ENCODE data around the gene C9orf152. TPM values are rescaled to one million over a fixed set of nuclear protein-coding genes. Genes with fewer than 3 reads are reported as not detected.

C9orf152 gene
- total RNA-seq, 1 donor from 2014 or later: not detected

- no peaks in the 10 kb centered on the region for H3K27me3 ChIP-seq (ENCODE audit: control insufficient read depth, insufficient read depth, low read length)
- no peaks in the 10 kb centered on the region for H3K36me3 ChIP-seq (ENCODE audit: control insufficient read depth, insufficient read depth, low read length)
- no peak overlapping the region for H3K4me3 ChIP-seq (ENCODE audit: low read depth, low read length)
- no peak for TF ChIP-seq CTCF (IDR thresholded peaks at IDR 0.05; ENCODE audit: insufficient read depth, low read length, poor library complexity, severe bottlenecking)
- DNase-seq (ENCODE audit: low read depth): no peak
Observed at GRCh38 chr9:110224583-110224982, 16.6 kb upstream of the C9orf152 start.

DNA sequence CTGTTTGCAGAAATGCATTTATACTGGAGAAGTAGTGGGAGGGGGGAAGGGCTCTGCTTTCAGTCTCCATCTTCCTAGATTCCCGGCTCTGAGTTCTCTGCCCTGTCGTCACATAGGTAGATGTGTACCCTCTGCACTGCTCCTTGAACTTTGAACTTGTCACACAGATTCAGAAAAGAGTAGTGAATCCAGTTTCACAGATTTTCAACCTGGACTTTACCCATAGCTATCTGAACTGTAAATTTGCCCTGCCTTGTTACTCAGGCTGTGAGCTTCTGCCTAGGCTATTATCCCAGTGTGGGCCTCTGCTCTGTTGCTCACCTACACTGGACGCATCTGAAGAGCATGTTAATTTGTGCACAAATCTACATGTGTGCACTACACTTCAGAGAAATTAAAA, 12.8 kb upstream of the C9orf152 start:
- no peak for TF ChIP-seq CTCF (IDR thresholded peaks at IDR 0.05; ENCODE audit: insufficient read depth, low read length, poor library complexity, severe bottlenecking)
- Histone ChIP-seq H3K4me3 (ENCODE audit: low read depth, low read length) (no peak overlapping the region), H3K27me3 (ENCODE audit: control insufficient read depth, insufficient read depth, low read length) (no peaks in the 10 kb centered on the region), H3K36me3 (ENCODE audit: control insufficient read depth, insufficient read depth, low read length) (no peaks in the 10 kb centered on the region)
- no peak for DNase-seq (ENCODE audit: low read depth)

- Histone ChIP-seq H3K4me3 (ENCODE audit: low read depth, low read length) (no peak overlapping the region), H3K36me3 (ENCODE audit: control insufficient read depth, insufficient read depth, low read length) (no peaks in the 10 kb centered on the region), H3K27me3 (ENCODE audit: control insufficient read depth, insufficient read depth, low read length) (no peaks in the 10 kb centered on the region)
- peak; percentile 62 for TF ChIP-seq CTCF (IDR thresholded peaks at IDR 0.05; ENCODE audit: insufficient read depth, low read length, poor library complexity, severe bottlenecking)
- DNase-seq (ENCODE audit: low read depth): peak; percentile 5
Observed at GRCh38 chr9:110217656-110218099, 9.7 kb upstream of the C9orf152 start.

- no peak for DNase-seq (ENCODE audit: low read depth)
- TF ChIP-seq CTCF (IDR thresholded peaks at IDR 0.05; ENCODE audit: insufficient read depth, low read length, poor library complexity, severe bottlenecking): no peak
- Histone ChIP-seq H3K36me3 (ENCODE audit: control insufficient read depth, insufficient read depth, low read length) (no peaks in the 10 kb centered on the region), H3K4me3 (ENCODE audit: low read depth, low read length) (no peak overlapping the region), H3K27me3 (ENCODE audit: control insufficient read depth, insufficient read depth, low read length) (no peaks in the 10 kb centered on the region)
Observed at GRCh38 chr9:110214586-110215355, 6.8 kb upstream of the C9orf152 start.

DNA sequence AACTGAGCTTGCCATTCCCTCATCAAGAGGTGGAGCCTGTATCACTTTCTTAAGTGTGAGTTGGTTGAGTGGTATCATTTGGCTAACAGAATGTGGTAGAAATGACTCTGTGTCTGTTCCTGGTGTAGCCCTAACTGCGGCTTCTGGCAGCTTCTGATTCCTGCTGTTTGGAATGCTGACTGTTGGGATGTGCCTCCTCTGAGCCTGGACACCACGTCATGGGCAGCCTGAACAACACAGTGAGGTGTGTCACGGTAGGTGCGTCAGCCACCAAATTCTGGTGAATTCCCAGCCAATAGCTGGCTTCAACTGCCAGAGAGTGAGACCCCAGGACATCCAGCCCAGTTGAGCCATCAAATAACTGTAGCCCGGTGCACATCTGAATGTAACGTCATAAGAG, 6.1 kb upstream of the C9orf152 start:
- no peak for TF ChIP-seq CTCF (IDR thresholded peaks at IDR 0.05; ENCODE audit: insufficient read depth, low read length, poor library complexity, severe bottlenecking)
- H3K27me3 ChIP-seq (ENCODE audit: control insufficient read depth, insufficient read depth, low read length): no peaks in the 10 kb centered on the region
- no peaks in the 10 kb centered on the region for H3K36me3 ChIP-seq (ENCODE audit: control insufficient read depth, insufficient read depth, low read length)
- H3K4me3 ChIP-seq (ENCODE audit: low read depth, low read length): no peak overlapping the region
- no peak for DNase-seq (ENCODE audit: low read depth)

All from kidney epithelial cell (primary cell).